Lower leg skin (tissue), 3 donors: Measurements from ENCODE around the gene SMARCA2.

Experiments used
- CTCF ChIP-seq, 3 donors: fragments of 450-650 bp; IDR thresholded peaks; one replicate each; pipeline ENCODE4 v1.5.1; 2016; ENCODE audit warnings: antibody characterized with exemption in 3 of 3, mild to moderate bottlenecking in 3 of 3, moderate library complexity in 2 of 3
- POLR2A ChIP-seq, 2 donors: fragments of 450-650 bp; IDR thresholded peaks; one replicate each; pipeline ENCODE4 v1.6.1; 2016 to 2017; ENCODE audit warnings: antibody characterized with exemption in 2 of 2, mild to moderate bottlenecking in 1 of 2, moderate library complexity in 1 of 2

DNA sequence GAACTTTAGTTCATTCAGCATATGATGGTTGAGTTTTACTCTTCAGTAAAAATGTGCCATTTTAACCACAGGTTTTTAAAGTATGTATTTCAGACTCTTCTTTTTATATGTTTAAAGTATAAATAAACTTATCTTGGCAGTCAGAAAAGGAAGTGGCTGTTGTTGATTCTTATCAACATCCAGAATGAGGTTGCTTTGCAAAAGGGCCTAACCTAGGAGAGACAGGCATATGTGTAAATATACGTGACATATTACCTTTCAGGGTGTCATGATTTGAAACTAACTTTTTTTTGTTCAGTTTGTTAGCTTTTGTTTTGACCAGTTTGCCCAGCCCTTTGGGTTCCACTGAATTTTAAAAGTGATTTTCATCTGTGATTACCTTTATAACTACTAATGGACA, 7.4 kb downstream of the SMARCA2 start:
- no peak for TF ChIP-seq POLR2A (IDR thresholded peaks at IDR 0.05)
- no peak for TF ChIP-seq CTCF (IDR thresholded peaks at IDR 0.05)
